ENCODE measurements around the gene ITSN1.
"Not testable (repeated sequence)": the region's sequence is repeated elsewhere in the genome, so short reads cannot be mapped to it uniquely, and the experiment has no call there.

The ITSN1 gene

DNA sequence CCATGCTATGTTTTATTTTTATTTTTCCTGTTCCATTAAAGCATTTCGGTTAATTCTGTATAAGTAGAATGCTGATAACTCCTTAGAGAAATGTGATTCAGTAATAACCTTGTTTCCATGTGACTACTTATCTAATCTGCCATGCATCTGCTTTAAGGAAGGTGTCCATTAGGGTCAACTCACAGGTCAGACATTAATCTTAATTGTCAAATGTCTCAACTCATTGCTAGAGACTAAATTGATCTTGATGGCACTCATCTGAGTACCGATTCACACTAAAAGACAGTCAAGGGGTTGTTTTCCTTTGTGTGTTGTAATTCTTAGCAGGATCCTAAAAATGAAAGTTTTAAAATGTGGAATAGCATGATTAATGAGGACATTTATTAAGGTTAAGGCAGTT lies 41.8 kb downstream of the ITSN1 start:
- DNase-seq = no peak

DNA sequence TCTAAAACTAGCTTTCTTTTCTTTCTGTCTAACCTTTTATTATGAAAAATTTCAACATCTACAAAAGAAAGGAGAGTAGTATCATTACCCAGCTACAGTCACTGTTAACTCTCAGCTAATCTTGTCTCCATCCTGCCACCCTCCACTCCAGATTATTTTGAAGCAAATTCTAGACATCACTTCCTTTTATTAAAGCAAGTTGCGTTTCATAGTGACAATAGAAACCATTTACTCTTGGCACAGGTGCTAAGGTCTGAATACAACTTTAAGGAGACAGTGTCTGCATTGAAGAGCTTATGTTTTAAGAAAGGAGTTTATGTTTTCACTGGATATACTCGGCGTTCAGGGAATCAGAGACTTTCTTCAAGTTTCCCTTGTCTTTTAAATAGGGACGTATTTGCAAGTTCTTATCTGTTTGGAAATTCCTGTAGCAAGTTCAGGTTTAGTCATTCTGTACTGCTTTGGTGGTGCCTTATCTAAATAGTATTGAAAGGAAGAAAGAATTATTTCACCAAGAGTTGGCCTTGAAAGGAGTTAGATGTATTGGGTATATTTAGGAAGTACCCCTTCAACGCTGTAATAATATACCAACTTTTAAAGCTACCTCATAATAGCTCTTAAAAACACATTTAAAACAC lies 42.7 kb downstream of the ITSN1 start:
- no peak for DNase-seq

DNA sequence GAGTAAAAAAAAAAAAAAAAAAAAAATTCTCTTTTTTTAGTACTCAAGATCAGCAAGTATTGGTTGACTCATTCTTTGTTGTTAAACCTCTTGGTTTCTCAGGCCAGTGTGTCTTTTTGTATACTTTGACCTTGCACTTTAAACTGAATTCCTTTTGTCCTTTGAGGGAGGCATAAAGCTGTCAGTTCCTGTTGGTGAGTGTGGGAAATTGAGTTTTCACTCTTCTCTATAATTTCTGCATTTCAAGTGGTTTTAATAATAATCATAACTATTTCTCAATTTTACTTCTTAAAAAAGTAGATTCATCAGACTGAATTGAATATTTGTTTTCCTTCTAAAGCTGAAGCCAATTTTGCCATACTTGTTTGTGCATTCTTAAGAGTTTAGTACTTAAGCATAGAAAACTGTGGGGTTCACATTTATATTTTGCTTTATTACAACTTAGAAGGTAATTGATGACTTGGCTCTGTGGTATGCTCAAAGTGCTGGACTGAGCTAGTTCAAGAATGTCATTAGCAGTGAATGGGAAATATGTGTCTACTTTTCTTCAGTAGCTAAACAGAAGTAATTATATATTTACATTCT lies 43.4 kb downstream of the ITSN1 start:
- no peak for DNase-seq

DNA sequence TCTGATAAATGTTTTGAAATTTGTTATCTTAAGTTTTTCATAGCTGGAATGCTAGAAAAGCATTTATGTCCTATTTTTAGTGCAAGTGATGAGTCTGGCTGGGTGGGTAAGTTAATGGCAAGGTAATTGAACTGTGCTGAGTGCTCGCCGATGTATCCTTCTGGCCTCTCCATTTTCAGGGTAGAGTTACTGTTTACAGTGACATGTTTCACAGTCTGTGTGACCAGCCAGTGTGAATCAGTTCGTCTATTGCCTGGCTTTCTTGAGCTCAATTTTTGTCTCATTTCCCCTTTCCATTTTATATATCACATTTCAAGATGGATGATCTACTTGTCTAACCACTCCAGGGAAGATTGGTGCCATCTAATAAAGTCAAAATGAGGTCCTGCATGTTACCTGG lies 44.1 kb downstream of the ITSN1 start:
- no peak for DNase-seq

DNA sequence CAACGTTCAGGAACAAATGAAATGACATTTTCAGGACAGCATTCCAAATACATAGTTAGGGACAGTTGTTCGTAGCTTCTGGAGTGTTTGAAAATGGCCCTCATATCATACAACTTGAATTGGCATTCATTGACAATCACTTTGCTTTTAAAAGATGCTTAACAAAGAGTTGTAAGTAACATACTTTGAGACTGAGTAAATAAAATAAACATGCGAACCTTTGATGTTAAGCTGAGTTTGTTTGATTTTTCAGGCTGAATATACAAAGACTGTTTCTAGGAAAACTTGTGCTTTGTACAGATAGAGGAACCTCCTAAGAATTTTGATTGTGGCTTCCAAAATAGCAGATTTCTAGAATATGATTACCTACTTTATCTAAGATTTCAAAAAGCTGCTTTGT lies 45.3 kb downstream of the ITSN1 start:
- DNase-seq = no peak

DNA sequence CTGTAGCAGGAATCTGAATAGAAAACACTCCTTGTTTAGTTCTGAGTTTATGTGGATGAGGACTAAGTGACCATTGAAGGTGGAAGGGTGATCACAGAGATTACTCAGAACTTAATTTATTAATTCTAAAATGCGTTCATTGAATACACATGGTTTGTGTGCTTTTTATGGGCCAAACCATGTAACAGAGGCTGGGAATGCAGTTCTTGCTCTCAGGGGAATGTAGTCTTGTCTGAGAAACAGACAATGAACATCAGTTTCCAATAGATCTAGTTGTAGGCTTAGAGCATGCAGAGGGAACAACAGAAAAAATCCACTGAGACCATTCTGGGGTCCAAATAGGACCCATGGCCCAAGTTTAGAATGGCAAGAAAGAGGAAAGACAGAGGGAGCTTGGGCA lies 46.1 kb downstream of the ITSN1 start:
- DNase-seq = no peak

DNA sequence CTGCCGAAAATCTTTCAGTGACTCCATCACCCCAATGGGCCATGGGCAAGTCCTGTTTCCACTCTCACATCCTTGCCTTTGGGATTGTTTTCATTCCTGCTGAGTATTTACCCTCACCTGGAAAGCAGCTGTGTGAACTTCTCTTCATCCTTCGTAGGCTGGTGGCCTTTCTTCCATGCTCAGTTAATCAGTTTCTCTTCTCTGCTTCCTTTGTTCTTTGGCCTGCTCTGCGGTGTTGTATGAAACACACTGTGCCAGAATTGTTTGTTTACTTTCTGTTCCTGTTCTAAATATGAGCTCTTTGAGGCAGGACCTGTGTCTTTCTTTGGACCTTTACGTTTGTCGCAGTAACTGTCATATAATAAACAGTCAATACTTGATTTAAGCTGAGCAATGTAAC lies 48.6 kb downstream of the ITSN1 start:
- no peak for DNase-seq

DNA sequence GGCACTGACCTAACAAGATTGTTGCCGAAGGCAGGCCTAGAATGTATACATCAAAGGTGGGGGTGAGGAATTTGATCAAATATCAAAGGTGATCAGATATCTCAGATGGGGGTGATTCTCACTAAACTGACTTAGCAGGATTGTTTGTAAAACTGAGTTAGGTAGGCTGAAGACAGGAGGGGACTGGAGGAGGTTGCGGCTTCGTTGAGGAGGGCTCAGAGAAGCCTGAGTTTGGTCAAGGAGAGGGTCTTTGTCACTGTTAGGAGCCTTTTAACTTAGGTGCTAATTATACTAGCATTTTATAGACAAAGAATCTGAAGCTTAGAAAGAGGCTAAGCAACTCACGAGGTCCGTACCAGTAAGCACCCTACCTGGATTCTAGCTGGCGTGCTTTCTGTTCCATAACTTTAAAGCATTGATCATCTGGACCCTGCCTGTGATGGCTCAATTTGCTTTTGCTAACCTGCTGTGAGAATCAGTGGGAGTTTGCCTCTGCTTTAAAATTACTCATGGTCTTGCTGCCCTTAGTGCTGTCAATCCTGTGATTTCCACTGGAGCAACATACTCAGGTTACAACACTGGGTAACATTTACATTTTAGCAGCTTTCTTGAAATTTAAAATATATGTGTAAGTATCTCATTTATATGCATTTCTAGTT lies 49.8 kb downstream of the ITSN1 start:
- DNase-seq = no peak

DNA sequence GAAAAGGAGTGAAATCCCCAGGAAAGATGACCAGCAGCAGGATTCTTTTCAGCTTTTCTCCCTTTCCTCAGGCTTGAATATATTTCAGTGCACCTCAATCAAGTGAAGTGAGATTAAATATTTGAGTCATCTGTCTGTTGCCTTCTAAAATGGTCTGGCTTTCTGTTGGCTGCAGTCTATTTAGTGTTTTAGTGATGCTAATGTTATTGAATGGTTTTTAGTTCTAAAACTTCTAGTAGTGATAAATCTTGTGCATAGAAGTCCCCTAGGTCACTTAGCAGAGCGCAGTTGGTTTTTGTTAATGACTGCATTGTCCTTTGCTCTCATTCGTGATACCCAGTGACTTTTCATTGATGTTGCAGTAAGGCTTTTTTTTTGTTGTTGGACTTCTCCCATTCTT lies 53.5 kb downstream of the ITSN1 start:
- no peak for DNase-seq

DNA sequence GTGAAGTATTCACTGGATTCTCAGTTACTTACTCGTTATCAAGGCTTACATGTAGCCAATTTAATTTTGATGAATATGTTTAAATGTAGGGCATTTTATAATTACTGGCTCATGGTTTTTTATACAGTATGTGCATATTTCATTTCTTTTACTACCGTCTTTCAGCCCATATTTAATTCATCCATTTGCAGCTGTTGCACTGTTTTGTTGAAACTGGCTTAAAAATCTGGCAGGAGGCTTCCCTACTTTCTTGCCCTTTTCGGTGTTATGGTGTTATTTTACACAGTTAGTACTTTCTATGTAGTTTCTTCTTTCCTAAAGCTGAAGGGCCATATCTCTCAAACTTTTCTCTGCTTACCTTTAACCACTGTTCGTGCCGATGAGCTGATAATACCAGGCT lies 54.2 kb downstream of the ITSN1 start:
- DNase-seq = no peak

DNA sequence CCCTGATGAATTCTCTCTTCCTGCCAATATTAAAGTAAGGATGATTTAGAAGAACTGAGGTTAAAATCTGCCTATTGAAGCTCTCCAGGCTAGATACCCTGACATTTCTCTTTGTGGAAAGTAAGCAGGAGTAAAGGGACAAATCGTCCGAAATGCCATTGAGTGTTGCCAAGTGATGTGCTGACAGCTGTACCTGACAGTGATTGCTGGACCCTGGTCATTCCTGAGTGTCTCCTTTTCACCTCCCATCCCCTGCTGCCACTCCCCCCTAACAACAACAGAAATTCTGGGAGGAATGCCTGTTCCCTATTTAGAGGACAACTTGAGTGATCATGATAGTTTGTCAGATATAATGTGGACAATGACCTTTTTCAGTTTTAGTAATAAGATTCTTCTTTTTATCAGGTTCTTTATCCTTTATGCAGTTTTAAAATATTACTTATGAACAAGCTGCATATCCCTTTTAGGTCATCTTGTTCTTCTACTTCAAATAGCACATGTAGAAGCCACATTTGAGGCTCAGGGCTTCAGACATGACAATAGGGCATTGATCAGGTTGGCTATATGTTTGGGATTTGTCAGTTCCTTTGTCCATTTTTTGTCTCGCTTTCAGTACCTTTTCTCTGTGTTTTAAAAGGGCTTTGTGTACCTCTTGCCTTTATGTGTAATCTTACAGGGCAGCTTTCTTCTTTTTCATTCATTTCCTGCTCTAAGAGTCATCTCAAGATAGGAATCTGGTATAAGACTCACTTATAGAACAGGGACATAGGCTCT lies 56.0 kb downstream of the ITSN1 start:
- no peak for DNase-seq

DNA sequence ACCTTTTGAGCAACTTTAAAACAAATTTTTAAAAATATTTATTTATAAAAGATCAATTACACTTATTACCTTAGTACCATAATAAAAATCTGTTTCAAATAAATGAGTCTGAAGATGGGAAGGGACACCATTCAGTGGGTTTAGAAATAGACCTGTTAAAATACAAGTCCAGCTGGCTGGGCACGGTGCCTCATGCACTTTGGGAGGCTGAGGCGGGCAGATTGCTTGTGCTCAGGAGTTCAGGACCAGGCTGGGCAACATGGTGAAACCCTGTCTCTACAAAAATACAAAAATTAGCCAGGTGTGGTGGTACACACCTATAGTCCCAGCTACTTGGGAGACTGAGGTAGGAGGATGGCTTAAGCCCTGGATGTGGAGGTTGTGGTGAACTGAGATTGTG lies 57.0 kb downstream of the ITSN1 start:
- no peak for DNase-seq

DNA sequence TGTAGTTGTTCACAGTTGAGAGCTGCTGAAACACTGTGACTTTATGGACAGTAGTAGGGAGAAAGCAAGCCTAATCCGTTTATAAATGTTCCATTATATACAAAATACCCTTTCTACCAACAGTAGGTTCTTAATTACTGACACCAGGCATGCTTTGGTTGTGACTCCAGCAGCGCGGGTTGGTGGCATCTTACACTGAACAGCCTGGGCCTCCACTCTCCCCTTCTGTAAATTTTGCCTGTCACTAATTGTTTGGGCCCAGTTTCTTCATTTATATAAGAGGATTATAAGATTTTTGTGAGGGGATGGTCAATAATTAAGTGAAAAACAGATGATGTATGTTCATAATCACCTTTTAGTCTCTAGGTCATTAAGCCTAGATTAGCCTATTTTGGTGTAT lies 58.2 kb downstream of the ITSN1 start:
- DNase-seq = no peak

DNA sequence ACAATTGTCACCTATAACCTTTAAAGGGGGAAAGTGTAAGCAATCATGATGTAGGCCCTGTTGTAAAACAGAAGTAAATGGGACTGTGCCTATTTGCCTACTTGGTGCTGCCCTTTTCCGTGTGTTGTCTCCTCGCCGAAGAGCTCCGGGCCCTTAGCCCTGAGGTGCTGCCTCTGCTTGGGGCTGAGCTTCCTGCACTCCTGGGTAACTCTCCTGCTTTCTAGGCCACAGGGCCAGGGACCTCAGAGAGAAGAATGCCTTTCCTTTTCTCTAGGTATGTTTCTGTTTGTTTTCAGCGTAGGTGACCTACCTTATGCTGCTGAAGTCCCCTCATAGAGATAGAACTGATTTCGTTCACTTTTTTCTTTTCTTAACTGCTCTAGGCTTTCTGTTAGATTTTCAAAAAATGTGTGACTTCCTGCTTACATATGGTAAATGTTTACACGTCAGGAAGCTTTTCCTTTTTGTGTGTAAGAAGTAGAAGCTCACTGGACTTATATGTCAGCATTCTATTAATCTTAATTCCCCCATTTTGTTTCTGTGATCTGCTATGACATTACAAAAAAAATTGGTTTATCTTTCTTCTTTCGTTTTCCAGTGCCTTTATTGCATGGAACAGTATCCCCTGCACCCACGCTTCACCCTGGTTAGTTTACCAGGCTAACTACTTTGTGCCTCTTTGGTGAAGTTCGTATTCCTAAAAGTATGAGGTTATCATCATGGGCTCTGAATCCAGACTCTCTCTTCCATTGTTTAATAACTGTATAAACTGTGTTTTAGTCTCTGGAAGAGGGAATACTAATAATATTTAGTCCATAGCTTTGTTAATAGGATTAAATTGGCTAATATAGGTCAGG lies 61.7 kb downstream of the ITSN1 start:
- DNase-seq = no peak

DNA sequence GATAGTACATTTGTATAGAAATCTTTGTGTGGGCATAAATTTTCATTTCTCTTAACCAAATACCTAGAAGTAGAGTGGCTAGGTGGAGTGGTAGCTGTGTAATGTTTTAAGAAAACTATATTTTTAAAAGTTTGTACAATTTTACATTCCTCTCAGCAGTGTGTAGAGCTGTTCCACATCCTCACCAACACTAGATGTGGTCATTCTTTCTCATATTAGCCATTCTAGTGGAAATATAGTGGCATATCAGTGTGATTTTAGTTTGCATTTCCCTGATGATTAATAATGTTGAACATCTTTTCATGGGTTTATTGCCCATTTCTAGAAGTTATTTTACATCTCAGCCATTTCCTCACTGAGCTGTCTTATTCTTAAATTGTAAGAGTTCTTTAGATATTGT lies 65.5 kb downstream of the ITSN1 start:
- no peak for DNase-seq

DNA sequence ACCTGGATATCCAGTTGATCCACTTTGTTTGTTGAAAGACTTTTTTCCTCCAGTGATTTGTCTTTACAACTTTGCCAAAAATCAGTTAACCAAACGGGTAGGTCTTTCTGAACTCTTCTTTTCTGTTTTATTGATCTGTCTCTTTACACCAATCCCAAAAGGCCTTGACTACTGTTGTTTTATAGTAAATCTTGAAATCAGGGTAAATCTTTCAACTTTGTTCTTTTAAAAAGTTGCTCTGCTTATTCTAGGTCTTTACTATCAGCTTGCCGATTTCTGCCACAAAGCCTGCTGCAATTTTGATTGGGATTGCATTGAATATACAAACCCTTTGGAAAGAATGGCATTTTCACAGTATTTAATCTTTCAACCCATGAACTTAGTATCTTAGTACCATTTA lies 66.6 kb downstream of the ITSN1 start:
- no peak for DNase-seq

DNA sequence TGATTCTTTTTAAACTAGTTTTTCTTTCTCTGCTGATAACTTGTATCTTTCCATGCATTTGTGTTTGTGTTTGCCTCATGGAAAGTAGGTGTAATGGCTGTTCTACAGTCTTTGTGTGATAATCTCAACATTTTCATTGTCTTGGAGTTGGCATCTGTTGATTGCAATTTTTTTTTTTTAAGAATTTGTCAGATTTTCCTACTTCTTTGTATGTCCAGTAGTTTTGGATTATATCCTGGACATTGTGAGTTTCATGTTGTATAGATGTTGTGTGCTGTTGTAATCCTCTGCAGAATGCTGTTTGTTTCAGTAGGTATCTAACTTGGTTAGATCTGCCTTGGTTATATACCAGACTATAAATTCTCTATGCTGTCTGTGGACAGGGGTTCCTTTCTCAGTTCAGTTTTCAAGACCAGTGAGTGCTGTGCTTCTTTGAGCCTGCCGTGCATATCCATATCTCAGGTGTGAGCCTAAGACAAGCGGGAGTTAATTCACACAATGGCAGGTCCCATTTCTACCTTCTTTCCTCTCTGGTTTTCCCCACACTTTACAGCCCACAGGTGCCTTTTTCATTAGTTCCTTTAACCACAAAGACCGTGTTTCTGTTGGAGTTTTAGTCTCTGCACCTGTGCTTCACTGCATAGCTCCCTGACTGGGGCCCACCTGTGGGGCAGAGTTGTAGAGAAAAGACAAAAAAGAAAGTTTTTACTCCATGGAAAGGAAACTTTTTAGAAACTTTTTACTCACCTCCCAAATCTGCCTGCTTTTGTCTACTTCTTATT lies 69.9 kb downstream of the ITSN1 start:
- no peak for DNase-seq

DNA sequence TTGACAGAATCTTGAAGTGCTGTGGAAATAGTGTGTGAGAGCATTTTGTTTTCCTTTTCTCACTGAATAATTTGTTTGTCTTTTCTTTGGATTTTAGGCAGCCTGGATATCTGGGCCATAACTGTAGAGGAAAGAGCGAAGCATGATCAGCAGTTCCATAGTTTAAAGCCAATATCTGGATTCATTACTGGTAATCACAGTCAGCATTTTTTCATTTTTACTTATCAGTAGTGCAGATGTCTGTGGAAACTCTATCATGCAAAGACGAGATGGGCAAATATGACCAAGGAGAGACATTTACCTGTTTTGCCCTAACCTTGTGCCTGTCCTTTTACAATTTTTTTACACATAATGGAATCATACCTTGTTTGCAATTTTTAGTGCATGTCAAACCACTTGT lies 78.8 kb downstream of the ITSN1 start:
- no peak for DNase-seq

DNA sequence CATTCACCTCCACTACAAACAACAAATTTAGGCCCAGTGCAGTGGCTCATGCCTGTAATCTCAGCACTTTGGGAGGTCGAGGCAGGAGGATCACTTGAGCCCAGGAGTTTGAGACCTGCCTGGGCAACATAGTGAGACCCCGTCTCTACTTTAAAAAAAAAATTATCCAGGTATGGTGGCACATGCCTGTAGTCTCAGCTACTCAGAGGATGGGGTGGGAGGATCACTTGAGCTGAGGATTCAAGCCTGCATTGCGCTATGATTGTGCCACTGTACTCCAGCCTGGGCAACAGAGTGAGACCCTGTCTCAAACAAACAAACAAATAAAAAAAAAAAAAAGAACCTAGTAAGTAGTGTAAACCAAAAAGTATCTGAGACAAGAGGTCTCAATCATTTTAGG lies 86.8 kb downstream of the ITSN1 start:
- not testable (repeated sequence) for DNase-seq

DNA sequence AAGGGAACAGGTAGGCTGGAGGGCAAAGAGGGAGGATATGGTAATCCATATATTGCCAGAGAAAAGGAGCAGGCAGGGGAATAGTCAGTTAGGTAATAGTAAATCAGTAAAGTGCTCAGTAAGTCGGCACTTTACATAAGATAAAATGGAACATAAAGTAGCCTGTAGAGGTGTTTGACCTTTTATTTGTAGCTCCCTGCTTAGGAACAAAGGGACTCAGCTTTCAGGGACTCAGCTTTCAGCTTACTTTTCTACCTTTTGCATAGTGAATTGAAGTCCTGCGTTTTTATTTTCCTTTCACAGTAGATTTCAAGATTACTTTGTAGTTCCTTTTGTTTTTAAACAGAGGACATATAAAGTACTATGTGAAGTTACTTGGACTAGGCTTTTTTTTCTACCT lies 87.3 kb downstream of the ITSN1 start:
- DNase-seq = no peak

DNA sequence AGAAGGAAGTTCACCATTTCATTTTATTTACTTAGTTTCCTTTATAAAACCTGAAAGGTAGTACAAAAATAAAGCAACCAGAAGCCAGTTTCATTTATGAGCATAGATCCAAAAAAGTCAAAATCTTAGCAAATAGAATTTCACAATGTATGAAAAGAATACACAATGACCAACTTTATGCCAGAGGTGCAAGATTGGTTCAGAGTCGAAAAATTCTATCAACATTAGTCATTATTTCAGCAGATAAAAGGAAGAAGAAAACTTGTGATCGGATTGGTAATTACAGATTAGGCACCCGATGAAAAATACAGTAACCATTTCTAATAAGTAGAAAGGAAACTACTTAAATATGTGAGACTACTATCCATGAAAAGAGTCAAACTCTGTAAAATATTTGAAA lies 89.1 kb downstream of the ITSN1 start:
- no peak for DNase-seq

DNA sequence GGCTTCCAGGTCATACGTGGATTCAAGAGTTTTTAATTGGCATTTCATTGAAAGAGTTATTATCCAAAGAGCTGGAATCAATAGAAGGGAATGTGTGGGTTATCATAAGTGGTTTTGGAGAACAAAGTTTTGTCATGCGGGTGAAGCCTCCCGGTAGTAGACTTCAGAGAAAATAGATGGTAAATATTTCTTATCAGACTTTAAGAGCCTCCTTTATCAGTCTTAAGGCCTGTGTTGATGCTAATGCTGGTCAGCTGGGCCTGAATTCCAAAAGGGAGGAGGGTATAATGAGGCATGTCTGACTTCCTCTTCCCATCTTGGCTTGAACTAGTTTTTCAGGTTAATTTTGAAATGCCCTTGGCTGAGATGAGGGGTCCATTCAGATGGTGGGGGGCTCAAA lies 89.7 kb downstream of the ITSN1 start:
- no peak for DNase-seq

All from activated CD8-positive, alpha-beta memory T cell treated with anti-CD3 and anti-CD28 coated beads, Interleukin-2, amount 50 U/mL, for 48 hours (primary cell).